ENCODE measurements around the gene HOOK2. TPM values are rescaled to one million over a fixed set of nuclear protein-coding genes. Genes with fewer than 3 reads are reported as not detected.

The HOOK2 gene
- total RNA-seq, 1 experiment from 2014 or later, result 17.8 TPM

Other genes with a start within 250 kb of the HOOK2 start
- 1.9 and 12.8 TPM in 2 replicates for gene ZNF564, start 224.1 kb downstream of the HOOK2 start, total RNA-seq (2014; rRNA removed; shearing (Covaris generic); ENCODE audit: low replicate concordance)
- 6.7 and 9.1 TPM in 2 replicates for gene ZNF490, start 164.7 kb downstream of the HOOK2 start, total RNA-seq (2014; rRNA removed; shearing (Covaris generic); ENCODE audit: low replicate concordance)
- 5.5 and 9.8 TPM in 2 replicates for gene ZNF791, start 164.6 kb downstream of the HOOK2 start, total RNA-seq (2014; rRNA removed; shearing (Covaris generic); ENCODE audit: low replicate concordance)
- gene MAN2B1, start 108.8 kb downstream of the HOOK2 start, total RNA-seq (2014; rRNA removed; shearing (Covaris generic); ENCODE audit: low replicate concordance), result 72.5 and 82.9 TPM in 2 replicates
- 20.6 and 22.6 TPM in 2 replicates for gene WDR83, start 108.7 kb downstream of the HOOK2 start, total RNA-seq (2014; rRNA removed; shearing (Covaris generic); ENCODE audit: low replicate concordance)
- 93.6 and 111 TPM in 2 replicates for gene DHPS, start 93.7 kb downstream of the HOOK2 start, total RNA-seq (2014; rRNA removed; shearing (Covaris generic); ENCODE audit: low replicate concordance)
- gene GNG14, start 87.6 kb downstream of the HOOK2 start, total RNA-seq (2014; rRNA removed; shearing (Covaris generic); ENCODE audit: low replicate concordance), result not detected in 2 replicates
- 43.4 and 44.8 TPM in 2 replicates for gene FBXW9, start 78.9 kb downstream of the HOOK2 start, total RNA-seq (2014; rRNA removed; shearing (Covaris generic); ENCODE audit: low replicate concordance)
- 35.2 and 39.7 TPM in 2 replicates for gene TNPO2, start 51.6 kb downstream of the HOOK2 start, total RNA-seq (2014; rRNA removed; shearing (Covaris generic); ENCODE audit: low replicate concordance)
- gene TRIR, start 40.9 kb downstream of the HOOK2 start, total RNA-seq (2014; rRNA removed; shearing (Covaris generic); ENCODE audit: low replicate concordance), result 607 and 626 TPM in 2 replicates
- gene GET3, start 38.1 kb downstream of the HOOK2 start, total RNA-seq (2014; rRNA removed; shearing (Covaris generic); ENCODE audit: low replicate concordance), result 210 and 211 TPM in 2 replicates
- not detected in 2 replicates for gene BEST2, start 23.8 kb downstream of the HOOK2 start, total RNA-seq (2014; rRNA removed; shearing (Covaris generic); ENCODE audit: low replicate concordance)
- 63.3 and 74.5 TPM in 2 replicates for gene JUNB, start 15.9 kb upstream of the HOOK2 start, total RNA-seq (2014; rRNA removed; shearing (Covaris generic); ENCODE audit: low replicate concordance)
- not detected in 2 replicates for gene PRDX2, start 26.2 kb upstream of the HOOK2 start, total RNA-seq (2014; rRNA removed; shearing (Covaris generic); ENCODE audit: low replicate concordance)
- not detected in 2 replicates for gene THSD8, start 26.5 kb upstream of the HOOK2 start, total RNA-seq (2014; rRNA removed; shearing (Covaris generic); ENCODE audit: low replicate concordance)
- 94.5 and 126 TPM in 2 replicates for gene RNASEH2A, start 31.0 kb upstream of the HOOK2 start, total RNA-seq (2014; rRNA removed; shearing (Covaris generic); ENCODE audit: low replicate concordance)
- gene RTBDN, start 59.0 kb upstream of the HOOK2 start, total RNA-seq (2014; rRNA removed; shearing (Covaris generic); ENCODE audit: low replicate concordance), result not detected in 2 replicates
- 1.8 and 20.8 TPM in 2 replicates for gene MAST1, start 63.0 kb upstream of the HOOK2 start, total RNA-seq (2014; rRNA removed; shearing (Covaris generic); ENCODE audit: low replicate concordance)
- 68.6 and 83.9 TPM in 2 replicates for gene DNASE2, start 105.9 kb upstream of the HOOK2 start, total RNA-seq (2014; rRNA removed; shearing (Covaris generic); ENCODE audit: low replicate concordance)
- 3.5 TPM in 1 of 2 replicates, not detected in the other for gene KLF1, start 111.6 kb upstream of the HOOK2 start, total RNA-seq (2014; rRNA removed; shearing (Covaris generic); ENCODE audit: low replicate concordance)
- 38.0 and 66.1 TPM in 2 replicates for gene GCDH, start 115.6 kb upstream of the HOOK2 start, total RNA-seq (2014; rRNA removed; shearing (Covaris generic); ENCODE audit: low replicate concordance)
- 4.0 TPM in 2 replicates for gene SYCE2, start 143.7 kb upstream of the HOOK2 start, total RNA-seq (2014; rRNA removed; shearing (Covaris generic); ENCODE audit: low replicate concordance)
- 100 and 120 TPM in 2 replicates for gene FARSA, start 158.2 kb upstream of the HOOK2 start, total RNA-seq (2014; rRNA removed; shearing (Covaris generic); ENCODE audit: low replicate concordance)
- 846 and 992 TPM in 2 replicates for gene CALR, start 163.1 kb upstream of the HOOK2 start, total RNA-seq (2014; rRNA removed; shearing (Covaris generic); ENCODE audit: low replicate concordance)
- 211 and 217 TPM in 2 replicates for gene RAD23A, start 170.3 kb upstream of the HOOK2 start, total RNA-seq (2014; rRNA removed; shearing (Covaris generic); ENCODE audit: low replicate concordance)
- gene GADD45GIP1, start 181.7 kb upstream of the HOOK2 start, total RNA-seq (2014; rRNA removed; shearing (Covaris generic); ENCODE audit: low replicate concordance), result 102 and 117 TPM in 2 replicates
- not detected in 2 replicates for gene DAND5, start 194.0 kb upstream of the HOOK2 start, total RNA-seq (2014; rRNA removed; shearing (Covaris generic); ENCODE audit: low replicate concordance)
- gene NFIX, start 219.9 kb upstream of the HOOK2 start, total RNA-seq (2014; rRNA removed; shearing (Covaris generic); ENCODE audit: low replicate concordance), result 1.2 and 4.5 TPM in 2 replicates